ENCODE measurements around the gene COPS9.

Gene COPS9

GRCh38 chr2:240183006-240183874 is 47.1 kb upstream of the COPS9 start:
- no peaks in the 10 kb centered on the region for H3F3A ChIP-seq (ENCODE audit: low read depth)
- H3K4me2 ChIP-seq (ENCODE audit: low read depth, low read length, poor library complexity, severe bottlenecking): no peak overlapping the region
- no peaks in the 10 kb centered on the region for H3K36me3 ChIP-seq (ENCODE audit: insufficient read depth, low read length)
- peaks cover 10% of the 10 kb centered on the region; the same call in 1 of the 2 replicates for H3K9me3 ChIP-seq (ENCODE audit: insufficient read depth, low read depth, low read length)
- H3K9ac ChIP-seq (ENCODE audit: low read depth, low read length, poor library complexity, severe bottlenecking): no peak overlapping the region
- H3K4me1 ChIP-seq (ENCODE audit: insufficient read depth, low read length, poor library complexity, severe bottlenecking): no peaks in the 10 kb centered on the region
- H3K79me2 ChIP-seq (ENCODE audit: insufficient read depth, low read length): no peaks in the 10 kb centered on the region
- no peak overlapping the region for H3K4me3 ChIP-seq (ENCODE audit: low read length, poor library complexity, severe bottlenecking)
- no peaks in the 10 kb centered on the region for H3K27me3 ChIP-seq (ENCODE audit: insufficient read depth, low read length, poor library complexity, severe bottlenecking)
- H3K9me2 ChIP-seq (replicated peaks; ENCODE audit: low read depth, low read length): no peaks in the 10 kb centered on the region
- TF ChIP-seq CTCF (conservative IDR thresholded peaks at IDR 0.05; ENCODE audit: low read length) (no peak), EZH2phosphoT487 (IDR thresholded peaks at IDR 0.05; ENCODE audit: borderline replicate concordance) (no peak)
- no peaks in the 10 kb centered on the region for H4K20me1 ChIP-seq (ENCODE audit: insufficient read depth, low read length, poor library complexity, severe bottlenecking)
- no peak overlapping the region for H2AFZ ChIP-seq (ENCODE audit: low read length)

GRCh38 chr2:240182476-240182875 is 46.4 kb upstream of the COPS9 start:
- Histone ChIP-seq H3K79me2 (ENCODE audit: insufficient read depth, low read length) (no peaks in the 10 kb centered on the region), H3K9me2 (replicated peaks; ENCODE audit: low read depth, low read length) (no peaks in the 10 kb centered on the region), H3K9me3 (ENCODE audit: insufficient read depth, low read depth, low read length) (peaks cover 6% of the 10 kb centered on the region; the same call in 1 of the 2 replicates), H2AFZ (ENCODE audit: low read length) (no peak overlapping the region), H4K20me1 (ENCODE audit: insufficient read depth, low read length, poor library complexity, severe bottlenecking) (no peaks in the 10 kb centered on the region), H3K36me3 (ENCODE audit: insufficient read depth, low read length) (no peaks in the 10 kb centered on the region), H3K4me1 (ENCODE audit: insufficient read depth, low read length, poor library complexity, severe bottlenecking) (no peaks in the 10 kb centered on the region), H3F3A (ENCODE audit: low read depth) (no peaks in the 10 kb centered on the region), H3K27me3 (ENCODE audit: insufficient read depth, low read length, poor library complexity, severe bottlenecking) (no peaks in the 10 kb centered on the region), H3K9ac (ENCODE audit: low read depth, low read length, poor library complexity, severe bottlenecking) (no peak overlapping the region), H3K4me2 (ENCODE audit: low read depth, low read length, poor library complexity, severe bottlenecking) (no peak overlapping the region), H3K4me3 (ENCODE audit: low read length, poor library complexity, severe bottlenecking) (no peak overlapping the region)
- TF ChIP-seq CTCF (conservative IDR thresholded peaks at IDR 0.05; ENCODE audit: low read length) (no peak), EZH2phosphoT487 (IDR thresholded peaks at IDR 0.05; ENCODE audit: borderline replicate concordance) (no peak)

GRCh38 chr2:240182001-240182400 is 45.9 kb upstream of the COPS9 start:
- H3K4me3 ChIP-seq (ENCODE audit: low read length, poor library complexity, severe bottlenecking): no peak overlapping the region
- peaks cover 1% of the 10 kb centered on the region; the same call in 1 of the 2 replicates for H3K9me3 ChIP-seq (ENCODE audit: insufficient read depth, low read depth, low read length)
- no peaks in the 10 kb centered on the region for H3K36me3 ChIP-seq (ENCODE audit: insufficient read depth, low read length)
- no peaks in the 10 kb centered on the region for H3K4me1 ChIP-seq (ENCODE audit: insufficient read depth, low read length, poor library complexity, severe bottlenecking)
- H3K27me3 ChIP-seq (ENCODE audit: insufficient read depth, low read length, poor library complexity, severe bottlenecking): no peaks in the 10 kb centered on the region
- H3K9me2 ChIP-seq (replicated peaks; ENCODE audit: low read depth, low read length): no peaks in the 10 kb centered on the region
- H3K4me2 ChIP-seq (ENCODE audit: low read depth, low read length, poor library complexity, severe bottlenecking): no peak overlapping the region
- H2AFZ ChIP-seq (ENCODE audit: low read length): no peak overlapping the region
- TF ChIP-seq EZH2phosphoT487 (IDR thresholded peaks at IDR 0.05; ENCODE audit: borderline replicate concordance) (no peak), CTCF (conservative IDR thresholded peaks at IDR 0.05; ENCODE audit: low read length) (no peak)
- H4K20me1 ChIP-seq (ENCODE audit: insufficient read depth, low read length, poor library complexity, severe bottlenecking): no peaks in the 10 kb centered on the region
- H3K79me2 ChIP-seq (ENCODE audit: insufficient read depth, low read length): no peaks in the 10 kb centered on the region
- no peaks in the 10 kb centered on the region for H3F3A ChIP-seq (ENCODE audit: low read depth)
- H3K9ac ChIP-seq (ENCODE audit: low read depth, low read length, poor library complexity, severe bottlenecking): no peak overlapping the region
